Activated CD4-positive, alpha-beta T cell treated with anti-CD3 and anti-CD28 coated beads, Interleukin-2, amount 50 U/mL, for 1 hour (primary cell): Measurements from ENCODE around the gene CDH4.
"Not testable (repeated sequence)": the region's sequence is repeated elsewhere in the genome, so short reads cannot be mapped to it uniquely, and the experiment has no call there.

Source experiments
- DNase-seq: peaks from one replicate; pipeline ENCODE4 v3.0.0-alpha.2; 2020

The CDH4 gene

GRCh38 chr20:61424011-61424627, 172.1 kb downstream of the CDH4 start:
- no peak for DNase-seq

- no peak for DNase-seq
Observed at GRCh38 chr20:61424628-61425420, 172.8 kb downstream of the CDH4 start.

- not testable (repeated sequence) for DNase-seq
Observed at GRCh38 chr20:61425541-61425991, 173.5 kb downstream of the CDH4 start.

GRCh38 chr20:61426352-61426751, 174.3 kb downstream of the CDH4 start:
- no peak for DNase-seq

GRCh38 chr20:61429458-61430227, 177.6 kb downstream of the CDH4 start:
- no peak for DNase-seq

GRCh38 chr20:61430228-61430624, 178.2 kb downstream of the CDH4 start:
- no peak for DNase-seq

GRCh38 chr20:61433176-61433575, 181.1 kb downstream of the CDH4 start:
- no peak for DNase-seq

- no peak for DNase-seq
Observed at GRCh38 chr20:61433816-61434215, 181.8 kb downstream of the CDH4 start.

- DNase-seq: no peak
Observed at GRCh38 chr20:61434341-61434781, 182.3 kb downstream of the CDH4 start.

- no peak for DNase-seq
Observed at GRCh38 chr20:61435184-61435822, 183.2 kb downstream of the CDH4 start.

GRCh38 chr20:61435823-61436220, 183.8 kb downstream of the CDH4 start:
- no peak for DNase-seq

GRCh38 chr20:61436283-61436666, 184.2 kb downstream of the CDH4 start:
- no peak for DNase-seq

- DNase-seq: no peak
Observed at GRCh38 chr20:61436667-61437279, 184.7 kb downstream of the CDH4 start.

GRCh38 chr20:61437280-61438206, 185.5 kb downstream of the CDH4 start:
- DNase-seq: no peak

- no peak for DNase-seq
Observed at GRCh38 chr20:61438285-61438684, 186.2 kb downstream of the CDH4 start.

- no peak for DNase-seq
Observed at GRCh38 chr20:61439251-61439650, 187.2 kb downstream of the CDH4 start.

- no peak for DNase-seq
Observed at GRCh38 chr20:61440548-61441055, 188.5 kb downstream of the CDH4 start.

GRCh38 chr20:61441537-61441936, 189.5 kb downstream of the CDH4 start:
- DNase-seq: no peak

GRCh38 chr20:61442075-61442670, 190.1 kb downstream of the CDH4 start:
- no peak for DNase-seq

GRCh38 chr20:61442718-61443117, 190.7 kb downstream of the CDH4 start:
- no peak for DNase-seq
